Activated T-helper 1 cell treated with anti-CD3 and anti-CD28 coated beads, Interleukin-12 subunit alpha, Interleukin-12 subunit beta, Interleukin-2, Interleukin-4 antibody, amounts not matched to agents 30 ng/mL and 10 ng/mL and 1 ng/mL, durations not matched to agents 14 hours and 24 hours and 36 hours (primary cell): ENCODE data around the gene SIGLEC10. TPM values are rescaled to one million over a fixed set of nuclear protein-coding genes. Genes with fewer than 3 reads are reported as not detected.
"Not testable (repeated sequence)": the region's sequence is repeated elsewhere in the genome, so short reads cannot be mapped to it uniquely, and the experiment has no call there.

Source experiments
- DNase-seq: peaks from one replicate; pipeline ENCODE4 v3.0.0; 2021; ENCODE audit warnings: low spot score
- H3K27ac Mint-ChIP-seq: one replicate; pipeline ENCODE4 v1.8.0; 2021; ENCODE audit warnings: mild to moderate bottlenecking, mixed read lengths
- H3K27me3 Mint-ChIP-seq: one replicate; pipeline ENCODE4 v1.8.0; 2022; ENCODE audit warnings: mild to moderate bottlenecking, moderate library complexity, mixed read lengths; ENCODE audit not compliant: insufficient read depth
- H3K36me3 Mint-ChIP-seq: one replicate; pipeline ENCODE4 v1.8.0; 2021; ENCODE audit warnings: low read depth, mixed read lengths
- H3K4me1 Mint-ChIP-seq: one replicate; pipeline ENCODE4 v1.8.0; 2021; ENCODE audit warnings: low read depth, mixed read lengths
- H3K4me3 Mint-ChIP-seq: one replicate; pipeline ENCODE4 v1.8.0; 2021; ENCODE audit warnings: mild to moderate bottlenecking, moderate library complexity, mixed read lengths
- H3K9me3 Mint-ChIP-seq: one replicate; pipeline ENCODE4 v1.8.0; 2021; ENCODE audit warnings: mixed read lengths
- intact Hi-C: fragments of 100-400 bp; cut with micrococcal nuclease; formaldehyde crosslinking; loops from one replicate; pipeline ENCODE4 v1.15.1; 2024
- total RNA-seq: library from RNA; stranded (reverse); gene quantifications from 2 replicates; pipeline ENCODE4 v1.2.3, GENCODE V29; 2022

Gene SIGLEC10
- total RNA-seq: 2.5 and 3.7 TPM in 2 replicates

GRCh38 chr19:51417107-51417809, at the start of gene SIGLEC10:
Gene SIGLEC10 (minus strand): TSS chr19:51417642. CDS start chr19:51417581, 61 bp downstream.
- peak; percentile 2 for DNase-seq
- Mint-ChIP-seq H3K9me3 (no peaks in the 10 kb centered on the region), H3K27me3 (peaks cover 14% of the 10 kb centered on the region), H3K27ac (peak within 1 kb of the TSS; percentile 29), H3K36me3 (no peaks in the 10 kb centered on the region), H3K4me3 (peak within 1 kb of the TSS; percentile 16), H3K4me1 (peaks cover 12% of the 10 kb centered on the region)
- intact Hi-C loops: loop anchor here (1.0 kb wide), 2 partner anchors 22 to 98 kb away; no protein-coding TSS in a partner anchor

GRCh38 chr19:51466723-51467122, 49.3 kb upstream of the SIGLEC10 start:
- peaks cover 38% of the 10 kb centered on the region for H3K4me1 Mint-ChIP-seq
- no peaks in the 10 kb centered on the region for H3K36me3 Mint-ChIP-seq
- intact Hi-C loops: no loop called here
- no peaks in the 10 kb centered on the region for H3K9me3 Mint-ChIP-seq
- peaks cover 32% of the 10 kb centered on the region for H3K27me3 Mint-ChIP-seq
- H3K27ac Mint-ChIP-seq: no peak overlapping the region
- no peak overlapping the region for H3K4me3 Mint-ChIP-seq
- no peak for DNase-seq

- Mint-ChIP-seq H3K27me3 (peaks cover 38% of the 10 kb centered on the region), H3K4me1 (peaks cover 37% of the 10 kb centered on the region)
- H3K4me3 Mint-ChIP-seq, H3K27ac Mint-ChIP-seq, H3K9me3 Mint-ChIP-seq, intact Hi-C loops, DNase-seq, H3K36me3 Mint-ChIP-seq: not testable (repeated sequence)
Measured at GRCh38 chr19:51463976-51464581, 46.6 kb upstream of the SIGLEC10 start.

GRCh38 chr19:51462681-51463080, 45.2 kb upstream of the SIGLEC10 start:
- intact Hi-C loops: no loop called here
- H3K36me3 Mint-ChIP-seq: no peaks in the 10 kb centered on the region

GRCh38 chr19:51462276-51462675, 44.8 kb upstream of the SIGLEC10 start:
- H3K4me1 Mint-ChIP-seq: peaks cover 19% of the 10 kb centered on the region
- no peak overlapping the region for H3K27ac Mint-ChIP-seq
- H3K36me3 Mint-ChIP-seq: no peaks in the 10 kb centered on the region
- H3K9me3 Mint-ChIP-seq: no peaks in the 10 kb centered on the region
- no peak overlapping the region for H3K4me3 Mint-ChIP-seq
- H3K27me3 Mint-ChIP-seq: peaks cover 35% of the 10 kb centered on the region
- intact Hi-C loops: no loop called here
- no peak for DNase-seq

More at GRCh38 chr19:51462681-51463080, 45.2 kb upstream of the SIGLEC10 start:
- no peak for DNase-seq
- no peak overlapping the region for H3K4me3 Mint-ChIP-seq
- H3K27ac Mint-ChIP-seq: no peak overlapping the region
- peaks cover 38% of the 10 kb centered on the region for H3K27me3 Mint-ChIP-seq
- H3K4me1 Mint-ChIP-seq: peaks cover 23% of the 10 kb centered on the region
- no peaks in the 10 kb centered on the region for H3K9me3 Mint-ChIP-seq

GRCh38 chr19:51461723-51462161, 44.3 kb upstream of the SIGLEC10 start:
- Mint-ChIP-seq H3K4me1 (peaks cover 14% of the 10 kb centered on the region), H3K27ac (no peak overlapping the region), H3K36me3 (no peaks in the 10 kb centered on the region), H3K4me3 (no peak overlapping the region), H3K9me3 (no peaks in the 10 kb centered on the region), H3K27me3 (peaks cover 29% of the 10 kb centered on the region)
- intact Hi-C loops: no loop called here
- DNase-seq: no peak

- DNase-seq: no peak
- peaks cover 21% of the 10 kb centered on the region for H3K27me3 Mint-ChIP-seq
- intact Hi-C loops: no loop called here
- no peaks in the 10 kb centered on the region for H3K36me3 Mint-ChIP-seq
- H3K27ac Mint-ChIP-seq: no peak overlapping the region
- H3K4me1 Mint-ChIP-seq: peaks cover 6% of the 10 kb centered on the region
- H3K9me3 Mint-ChIP-seq: no peaks in the 10 kb centered on the region
- H3K4me3 Mint-ChIP-seq: no peak overlapping the region
Measured at GRCh38 chr19:51460164-51460992, 42.9 kb upstream of the SIGLEC10 start.

- Mint-ChIP-seq H3K36me3 (no peaks in the 10 kb centered on the region), H3K4me1 (peaks cover 6% of the 10 kb centered on the region), H3K4me3 (no peak overlapping the region), H3K27ac (no peak overlapping the region), H3K27me3 (peaks cover 17% of the 10 kb centered on the region), H3K9me3 (no peaks in the 10 kb centered on the region)
- intact Hi-C loops: no loop called here
- no peak for DNase-seq
Measured at GRCh38 chr19:51458899-51459505, 41.6 kb upstream of the SIGLEC10 start.

- peaks cover 5% of the 10 kb centered on the region for H3K4me1 Mint-ChIP-seq
- H3K27ac Mint-ChIP-seq: no peak within 1 kb of the TSS
- H3K36me3 Mint-ChIP-seq: no peaks in the 10 kb centered on the region
- peaks cover 20% of the 10 kb centered on the region for H3K27me3 Mint-ChIP-seq
- DNase-seq: no peak
- intact Hi-C loops: no loop called here
- no peak within 1 kb of the TSS for H3K4me3 Mint-ChIP-seq
- H3K9me3 Mint-ChIP-seq: no peaks in the 10 kb centered on the region
Measured at GRCh38 chr19:51458051-51458645, 40.7 kb upstream of the SIGLEC10 start, which contains the start of gene SIGLEC8. Gene SIGLEC8 (minus strand): TSS chr19:51458454. CDS start chr19:51458387, 67 bp downstream.

- Mint-ChIP-seq H3K4me3 (no peak overlapping the region), H3K27me3 (peaks cover 16% of the 10 kb centered on the region), H3K27ac (no peak overlapping the region), H3K9me3 (no peaks in the 10 kb centered on the region), H3K36me3 (no peaks in the 10 kb centered on the region), H3K4me1 (no peaks in the 10 kb centered on the region)
- intact Hi-C loops: no loop called here
- DNase-seq: no peak
Measured at GRCh38 chr19:51457351-51458013, 40.0 kb upstream of the SIGLEC10 start.

- no peak for DNase-seq
- H3K36me3 Mint-ChIP-seq: no peaks in the 10 kb centered on the region
- intact Hi-C loops: no loop called here
- H3K27ac Mint-ChIP-seq: no peak overlapping the region
- no peaks in the 10 kb centered on the region for H3K4me1 Mint-ChIP-seq
- H3K27me3 Mint-ChIP-seq: peaks cover 12% of the 10 kb centered on the region
- no peaks in the 10 kb centered on the region for H3K9me3 Mint-ChIP-seq
- no peak overlapping the region for H3K4me3 Mint-ChIP-seq
Measured at GRCh38 chr19:51456541-51457290, 39.3 kb upstream of the SIGLEC10 start.
